NCI-H774 (cell line): ENCODE results near the gene ELAVL1.
A peak's percentile ranks its signal among the peaks of the same experiment; 100 is the strongest.
"Not testable (repeated sequence)": the region's sequence is repeated elsewhere in the genome, so short reads cannot be mapped to it uniquely, and the experiment has no call there.

Experiments used
- DNase-seq: peaks from one replicate; lab custom pipeline; 2025; lab: John Stamatoyannopoulos, UW

The ELAVL1 gene

DNA sequence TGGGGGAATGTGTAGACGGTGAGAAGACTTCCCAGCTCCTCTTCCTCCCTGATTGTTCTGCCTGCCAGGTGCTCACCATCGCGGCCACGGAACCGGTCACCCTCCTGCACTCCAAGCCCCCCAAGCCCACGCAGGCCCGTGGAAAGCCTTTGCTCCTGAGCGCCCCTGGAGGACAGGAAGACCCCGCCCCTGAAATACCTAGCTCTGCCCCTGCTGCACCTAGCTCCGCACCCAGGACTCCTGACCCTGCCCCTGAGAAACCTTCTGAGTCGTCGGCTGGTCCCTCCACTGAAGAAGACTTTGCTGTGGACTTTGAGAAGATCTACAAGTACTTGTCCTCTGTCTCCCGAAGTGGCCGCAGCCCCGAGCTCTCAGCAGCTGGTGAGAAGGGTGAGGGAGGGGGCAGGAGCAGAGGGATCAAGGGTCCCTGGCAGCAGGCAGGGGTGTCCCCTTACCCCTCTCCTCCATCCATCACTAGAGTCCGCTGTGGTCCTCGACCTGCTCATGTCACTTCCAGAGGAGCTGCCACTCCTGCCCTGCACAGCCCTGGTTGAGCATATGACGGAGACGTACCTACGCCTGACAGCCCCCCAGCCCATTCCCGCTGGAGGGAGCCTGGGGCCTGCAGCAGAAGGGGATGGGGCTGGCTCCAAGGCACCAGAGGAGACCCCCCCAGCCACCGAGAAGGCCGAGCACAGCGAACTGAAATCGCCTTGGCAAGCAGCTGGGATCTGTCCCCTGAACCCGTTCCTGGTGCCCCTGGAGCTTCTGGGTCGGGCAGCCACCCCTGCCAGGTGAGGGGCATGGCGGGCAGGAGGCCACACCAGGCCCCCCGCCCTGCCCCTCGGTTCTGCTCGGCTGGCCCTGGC lies 83.2 kb downstream of the ELAVL1 start:
- no peak for DNase-seq

DNA sequence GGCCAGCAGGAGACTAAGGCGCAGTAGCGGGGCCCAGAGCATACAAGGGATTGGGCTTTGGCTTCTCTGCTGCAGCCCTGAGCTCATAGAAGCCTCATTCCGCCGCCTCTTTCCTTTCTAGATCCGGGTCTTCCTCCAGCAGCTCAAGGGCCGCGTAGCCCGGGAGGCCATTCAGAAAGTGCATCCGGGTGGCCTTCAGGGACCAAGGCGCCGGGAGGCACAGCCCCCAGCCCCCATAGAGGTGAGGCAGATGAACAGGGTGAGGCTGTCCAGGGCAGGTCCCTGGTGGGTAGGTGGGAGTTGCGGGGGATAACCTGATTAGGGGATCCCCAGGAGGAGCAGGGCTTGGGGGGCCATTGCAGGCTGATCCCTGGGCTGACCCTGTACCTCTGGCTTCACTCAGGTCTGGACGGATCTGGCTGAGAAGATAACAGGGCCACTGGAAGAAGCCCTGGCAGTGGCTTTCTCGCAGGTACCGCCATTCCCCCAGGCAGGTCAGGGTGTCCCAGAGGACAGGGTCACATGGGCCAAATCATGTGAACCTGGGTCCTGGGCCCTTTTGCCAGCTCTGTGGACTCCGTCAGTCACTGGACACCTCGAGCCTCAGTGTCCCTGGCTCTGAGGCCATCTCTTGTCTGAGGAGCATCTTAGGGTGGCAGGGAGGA lies 84.0 kb downstream of the ELAVL1 start:
- DNase-seq, result no peak

DNA sequence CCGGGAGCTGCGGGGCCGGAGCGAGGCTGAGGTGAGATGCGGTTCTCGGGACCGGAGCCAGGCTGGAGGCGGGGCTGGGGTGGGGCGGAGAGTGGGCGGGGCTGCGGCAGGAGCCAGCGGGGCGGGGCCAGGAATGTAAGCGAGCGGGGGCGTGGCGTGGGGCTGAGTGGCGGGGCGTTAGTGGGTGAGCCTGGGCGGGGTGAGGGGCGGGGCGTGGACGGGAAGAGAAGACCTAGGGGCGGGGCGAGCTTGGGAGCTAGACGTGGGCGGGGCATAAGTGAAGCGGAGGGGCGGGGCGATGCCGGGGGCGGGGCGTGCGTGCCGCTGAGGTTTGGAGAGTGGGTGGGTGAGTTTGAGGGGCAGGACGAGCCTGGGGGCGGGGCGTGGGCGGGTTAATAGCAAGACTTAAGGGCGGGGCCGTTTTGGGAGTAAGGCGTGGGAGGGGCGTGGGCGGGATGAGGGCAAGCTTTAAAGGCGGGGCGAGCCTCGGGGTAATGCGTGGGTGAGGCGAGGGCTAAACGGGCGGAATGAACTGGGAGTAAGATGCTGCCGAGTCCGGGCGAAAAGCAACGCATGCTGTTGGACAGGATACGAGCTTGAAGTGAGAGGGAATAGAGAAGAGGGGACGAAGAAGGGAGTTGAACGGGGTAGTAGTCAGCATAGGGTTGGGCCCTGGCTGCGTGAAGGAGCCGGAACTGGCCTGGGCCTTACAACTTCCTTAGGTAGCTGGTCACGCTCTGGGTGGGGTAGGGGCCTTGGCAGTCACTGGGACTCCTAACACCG lies 84.7 kb downstream of the ELAVL1 start:
- peak; percentile 93 for DNase-seq

DNA sequence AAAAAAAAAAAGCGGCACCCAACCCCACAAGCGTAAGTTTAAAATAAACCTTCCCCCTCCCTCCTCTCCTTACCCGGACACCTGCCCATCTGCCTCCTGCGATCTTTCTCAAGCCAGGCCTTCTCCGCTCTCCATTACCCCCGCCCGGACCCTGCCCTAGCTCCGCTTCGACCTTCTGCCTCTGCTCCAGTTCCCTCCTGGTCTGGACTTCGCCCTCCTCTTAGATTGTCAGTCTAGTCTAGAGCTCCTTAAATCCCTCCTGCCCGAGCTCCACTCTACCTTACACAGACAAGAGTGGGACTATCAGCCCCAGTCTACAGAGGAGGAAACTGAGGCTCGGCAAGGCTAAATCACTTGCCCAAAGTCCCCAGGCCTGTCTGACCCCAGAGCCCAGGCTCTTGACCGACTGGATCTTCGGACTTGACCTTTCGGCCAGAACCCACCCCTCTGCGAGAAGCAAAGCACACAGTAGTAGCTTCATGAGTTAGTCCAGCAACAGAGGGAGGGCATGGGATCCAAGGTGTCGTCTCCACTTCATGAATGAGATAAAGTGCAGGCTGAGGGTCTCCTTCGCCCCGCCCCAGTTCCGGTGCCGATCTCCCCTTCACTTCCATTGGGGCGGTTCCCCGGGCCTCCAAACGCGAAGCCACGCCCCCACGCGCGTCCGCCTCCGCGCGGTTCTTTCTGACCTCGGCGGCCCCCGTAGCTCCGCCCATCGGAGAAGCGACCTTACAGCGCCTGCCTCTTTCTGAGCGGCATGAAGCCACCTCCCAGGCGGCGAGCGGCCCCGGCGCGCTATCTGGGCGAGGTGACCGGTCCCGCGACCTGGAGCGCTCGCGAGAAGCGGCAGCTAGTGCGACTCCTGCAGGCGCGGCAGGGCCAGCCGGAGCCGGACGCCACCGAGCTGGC lies 85.6 kb downstream of the ELAVL1 start, which contains the start of gene SNAPC2:
SNAPC2 (plus strand) TSS at position 729 of the 909 bp plus-strand sequence; CDS start at position 758, 29 bp downstream.
- DNase-seq, result peak; percentile 90

DNA sequence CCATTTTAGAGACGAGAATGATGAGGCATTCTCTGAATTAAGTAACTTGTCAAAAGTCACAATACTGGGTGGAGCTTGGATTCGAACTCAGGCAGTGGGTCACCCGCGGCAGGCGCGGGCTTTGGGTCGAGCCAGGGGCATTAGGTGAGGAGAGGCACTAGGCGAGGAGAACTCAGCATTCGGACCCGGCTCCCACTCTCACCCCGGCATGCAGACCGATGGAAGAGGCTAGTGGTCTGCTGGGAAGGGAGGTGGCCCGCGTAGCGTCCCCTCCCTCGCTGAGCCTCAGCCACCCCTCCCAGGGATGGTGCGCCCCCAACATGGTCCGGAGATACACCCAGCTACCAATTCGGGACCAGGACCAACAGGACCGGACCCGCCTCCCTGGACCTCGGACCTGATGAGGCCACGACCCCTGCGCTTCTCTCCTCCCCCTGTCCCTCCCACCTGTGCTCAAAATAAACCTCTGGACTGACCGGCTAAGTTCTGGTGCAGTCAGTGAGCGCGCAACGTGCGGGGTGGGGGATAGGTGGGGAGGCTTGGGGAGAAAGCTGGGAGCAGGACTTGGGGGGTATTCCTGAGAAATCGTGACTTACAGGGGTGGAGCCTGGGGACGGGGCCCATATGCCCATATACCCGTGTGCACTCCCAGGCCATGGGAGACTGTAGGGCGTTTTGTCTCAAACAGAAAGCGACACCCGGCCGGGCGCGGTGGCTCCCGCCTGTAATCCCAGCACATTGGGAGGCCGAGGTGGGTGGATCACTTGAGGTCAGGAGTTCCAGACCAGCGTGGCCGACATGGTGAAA lies 86.6 kb downstream of the ELAVL1 start:
- DNase-seq, result no peak

DNA sequence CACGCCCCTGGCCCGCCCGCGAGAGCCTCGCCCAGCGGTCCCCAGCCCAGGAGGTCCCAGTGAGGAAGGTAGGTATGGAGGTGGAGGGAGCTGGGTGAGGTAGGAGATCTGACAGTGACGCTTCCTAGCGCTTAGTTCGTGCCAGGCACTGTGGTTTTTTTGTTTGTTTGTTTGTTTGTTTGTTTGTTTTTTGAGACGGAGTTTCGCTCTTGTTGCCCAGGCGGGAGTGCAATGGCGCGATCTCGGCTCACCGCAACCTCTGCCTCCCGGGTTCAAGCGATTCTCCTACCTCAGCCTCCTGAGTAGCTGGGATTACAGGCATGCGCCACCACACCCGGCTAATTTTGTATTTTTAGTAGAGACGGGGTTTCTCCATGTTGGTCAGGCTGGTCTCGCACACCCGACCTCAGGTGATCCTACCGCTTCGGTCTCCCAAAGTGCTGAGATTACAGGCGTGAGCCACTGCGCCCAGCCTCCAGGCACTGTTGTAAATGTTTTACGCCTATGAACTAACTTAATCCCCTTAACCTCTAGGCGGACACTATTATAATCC lies 87.3 kb downstream of the ELAVL1 start:
- not testable (repeated sequence) for DNase-seq

DNA sequence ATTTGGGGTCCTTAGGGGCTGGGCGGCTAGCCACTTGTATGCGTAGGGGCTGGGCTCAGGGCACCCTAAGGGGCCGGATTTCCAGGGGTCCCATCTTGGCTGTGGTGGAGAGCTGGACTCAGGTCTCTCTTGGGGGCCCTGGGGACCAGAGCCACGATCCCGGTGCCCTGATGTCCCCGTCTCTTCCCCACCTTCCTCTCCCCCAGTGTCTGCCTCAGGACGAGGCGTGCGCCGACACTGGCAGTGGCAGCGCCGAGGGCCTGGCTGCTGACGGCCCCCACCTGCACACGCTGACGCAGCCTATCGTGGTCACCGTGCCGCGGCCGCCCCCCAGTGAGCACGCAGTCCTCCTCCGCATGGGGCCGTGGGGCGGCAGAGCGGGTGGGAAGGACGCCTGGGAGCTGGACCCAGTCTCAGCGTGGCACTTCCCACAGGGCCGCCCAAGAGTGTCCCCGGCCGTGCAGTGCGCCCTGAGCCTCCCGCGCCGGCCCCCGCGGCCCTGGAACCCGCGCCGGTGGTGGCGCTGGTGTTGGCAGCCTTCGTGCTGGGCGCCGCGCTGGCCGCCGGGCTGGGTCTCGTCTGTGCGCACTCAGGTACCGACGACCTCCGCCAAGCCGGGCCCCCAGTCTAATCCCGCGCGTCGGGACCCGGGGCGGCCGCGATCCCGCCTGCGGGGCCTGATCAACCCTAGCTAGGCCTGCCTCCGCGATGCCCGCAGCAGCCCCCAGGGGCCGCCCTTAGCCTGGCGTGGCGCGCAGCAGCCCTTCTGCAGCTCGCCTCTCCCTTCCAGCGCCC lies 88.0 kb downstream of the ELAVL1 start:
- DNase-seq, result no peak

DNA sequence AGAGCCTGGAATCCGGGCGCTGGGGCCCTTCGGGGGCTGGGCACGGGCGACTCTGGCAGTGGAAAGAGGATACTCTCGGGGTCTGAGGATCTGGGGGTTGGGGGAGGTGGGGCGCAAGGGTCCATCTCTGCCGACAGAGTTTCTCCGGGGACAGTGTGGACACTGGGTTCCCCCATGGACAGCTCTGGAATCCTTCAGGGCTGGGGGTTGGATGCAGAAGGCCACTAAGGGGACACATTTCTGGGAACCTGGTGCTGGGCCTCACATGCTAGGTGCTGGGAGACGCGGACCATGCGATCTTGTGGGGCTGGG lies 88.5 kb downstream of the ELAVL1 start:
- no peak for DNase-seq

DNA sequence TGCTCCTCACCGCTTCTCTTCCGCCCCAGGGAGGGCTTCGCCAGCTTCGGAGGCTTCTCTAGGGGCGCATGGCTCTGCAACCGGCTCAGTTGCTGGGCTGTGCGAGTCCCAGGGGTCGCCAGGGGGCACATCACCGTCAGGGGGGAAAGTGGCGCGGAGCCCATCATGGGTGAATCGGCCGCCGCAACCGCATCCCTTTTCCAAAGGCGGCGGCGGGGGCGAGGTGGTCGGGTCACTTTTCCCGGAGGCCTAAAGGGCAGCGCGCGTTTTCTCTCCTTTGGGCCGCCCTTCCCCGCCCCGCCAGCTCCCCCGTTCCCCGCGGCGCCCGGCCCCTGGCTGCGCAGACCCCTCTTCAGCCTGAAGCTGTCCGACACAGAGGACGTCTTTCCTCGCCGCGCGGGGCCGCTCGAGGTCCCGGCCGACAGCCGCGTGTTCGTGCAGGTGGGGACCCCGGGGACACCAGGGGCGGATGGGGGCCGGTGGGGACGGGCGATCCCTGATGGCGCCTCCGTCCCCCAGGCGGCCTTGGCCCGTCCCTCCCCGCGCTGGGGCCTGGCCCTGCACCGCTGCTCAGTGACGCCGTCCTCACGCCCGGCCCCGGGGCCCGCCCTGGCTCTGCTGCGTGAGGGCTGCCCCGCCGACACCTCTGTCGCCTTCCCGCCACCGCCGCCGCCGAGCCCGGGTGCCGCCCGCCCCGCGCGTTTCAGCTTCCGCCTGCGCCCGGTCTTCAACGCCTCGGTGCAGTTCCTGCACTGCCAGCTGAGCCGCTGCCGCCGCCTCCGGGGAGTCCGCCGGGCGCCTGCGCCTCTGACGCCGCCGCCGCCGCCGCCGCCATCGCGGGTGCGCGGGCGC lies 89.1 kb downstream of the ELAVL1 start:
- peak; percentile 31 for DNase-seq

DNA sequence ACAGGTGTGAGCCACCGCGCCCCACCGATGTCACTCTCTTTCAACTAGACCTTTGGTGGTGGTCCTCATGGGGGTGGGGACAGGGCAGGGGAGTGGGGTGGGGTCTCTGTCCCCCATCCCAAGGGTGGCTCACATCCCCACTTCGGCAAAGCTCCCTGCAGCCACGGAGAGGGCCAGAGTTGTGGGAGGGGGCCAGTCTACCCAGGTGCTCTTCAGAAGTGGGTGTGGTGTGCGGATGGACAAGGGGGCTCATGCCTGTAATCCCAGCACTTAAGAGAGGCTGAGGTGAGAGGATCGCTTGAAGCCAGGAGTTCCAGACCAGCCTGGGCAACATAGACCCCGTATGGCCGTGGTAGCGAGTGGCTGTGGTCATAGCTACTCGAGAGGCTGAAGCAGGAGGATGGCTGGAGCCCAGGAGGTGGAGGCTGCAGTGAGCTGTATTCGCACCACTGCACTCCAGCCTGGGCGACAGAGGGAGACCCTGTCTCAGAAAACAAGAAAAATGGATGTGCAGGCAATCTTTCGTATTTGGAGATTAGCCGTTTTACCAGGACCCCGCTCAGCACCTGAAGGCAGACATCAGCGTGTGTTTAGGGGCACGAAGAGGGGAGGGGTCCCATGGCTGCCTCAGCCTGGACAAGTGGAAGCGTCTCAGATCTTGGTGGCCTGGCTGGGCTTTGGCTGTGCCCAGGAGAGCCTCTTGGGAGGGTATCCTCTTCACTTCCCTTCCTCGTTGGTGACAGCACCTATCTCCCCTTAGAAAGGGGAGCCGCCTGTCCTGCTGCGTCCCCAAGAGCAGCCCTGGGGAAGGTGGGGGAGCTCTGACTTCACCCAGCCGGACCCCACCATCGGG lies 90.0 kb downstream of the ELAVL1 start:
- DNase-seq, result no peak

DNA sequence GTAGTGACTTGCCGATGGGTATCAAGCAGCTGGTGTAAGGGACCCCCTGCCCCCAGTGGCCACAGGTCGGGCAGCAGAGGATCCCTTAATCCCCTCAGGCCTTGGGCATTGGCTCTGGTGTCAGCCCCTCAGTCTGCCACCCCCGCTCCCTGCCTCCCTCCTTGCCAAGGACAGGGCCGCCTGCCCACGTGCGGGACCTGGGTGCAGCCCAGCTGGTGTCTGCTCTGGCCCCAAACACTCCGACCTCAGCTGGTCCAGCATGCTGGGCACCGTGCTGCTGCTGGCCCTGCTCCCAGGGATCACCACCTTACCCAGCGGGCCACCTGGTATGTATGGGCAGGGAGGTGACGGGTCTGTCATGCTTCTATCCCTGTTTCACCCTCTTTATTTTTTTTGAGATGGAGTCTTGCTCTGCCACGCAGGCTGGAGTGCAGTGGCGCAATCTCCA lies 90.8 kb downstream of the ELAVL1 start, which contains the start of gene TGFBR3L:
TGFBR3L (plus strand) TSS at position 233 of the 448 bp plus-strand sequence.
- no peak for DNase-seq

DNA sequence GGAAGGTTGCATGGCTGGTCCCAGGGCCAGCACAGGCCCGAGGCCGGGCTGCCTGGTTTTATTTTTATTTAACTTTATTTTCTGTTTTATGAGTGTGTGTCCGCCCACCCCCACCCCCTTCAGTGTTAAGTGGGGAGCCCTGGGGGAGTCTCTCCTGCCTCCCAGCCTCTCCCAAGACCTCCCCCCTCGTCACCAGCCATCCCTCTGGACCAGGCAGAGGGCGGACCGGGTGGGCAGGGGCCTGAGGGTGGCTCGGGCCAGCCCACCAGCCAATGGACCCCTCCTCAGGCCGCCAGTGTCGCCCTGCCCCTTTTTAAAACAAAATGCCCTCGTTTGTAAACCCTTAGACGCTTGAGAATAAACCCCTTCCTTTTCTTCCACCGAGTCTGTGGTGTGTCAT lies 91.3 kb downstream of the ELAVL1 start:
- no peak for DNase-seq

DNA sequence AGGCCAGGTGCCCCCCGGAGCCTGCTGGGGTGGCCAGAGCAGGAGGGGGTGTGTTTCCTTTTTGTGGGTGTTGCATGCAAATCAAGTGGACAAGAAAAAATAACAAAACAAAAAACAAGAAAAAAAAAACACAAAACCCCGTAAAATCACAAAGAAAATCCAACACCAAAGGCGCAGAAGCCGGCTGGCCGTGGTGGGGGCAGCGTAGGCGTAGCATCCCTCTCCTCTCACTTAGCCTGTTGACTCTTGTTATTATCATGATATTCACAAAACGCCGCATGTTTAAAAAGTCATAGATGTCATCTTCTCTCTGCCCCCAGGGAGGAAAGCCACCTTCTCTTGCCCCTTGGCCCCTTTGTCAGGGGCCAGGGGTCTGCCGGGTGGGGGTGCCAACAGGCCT lies 91.8 kb downstream of the ELAVL1 start:
- no peak for DNase-seq

DNA sequence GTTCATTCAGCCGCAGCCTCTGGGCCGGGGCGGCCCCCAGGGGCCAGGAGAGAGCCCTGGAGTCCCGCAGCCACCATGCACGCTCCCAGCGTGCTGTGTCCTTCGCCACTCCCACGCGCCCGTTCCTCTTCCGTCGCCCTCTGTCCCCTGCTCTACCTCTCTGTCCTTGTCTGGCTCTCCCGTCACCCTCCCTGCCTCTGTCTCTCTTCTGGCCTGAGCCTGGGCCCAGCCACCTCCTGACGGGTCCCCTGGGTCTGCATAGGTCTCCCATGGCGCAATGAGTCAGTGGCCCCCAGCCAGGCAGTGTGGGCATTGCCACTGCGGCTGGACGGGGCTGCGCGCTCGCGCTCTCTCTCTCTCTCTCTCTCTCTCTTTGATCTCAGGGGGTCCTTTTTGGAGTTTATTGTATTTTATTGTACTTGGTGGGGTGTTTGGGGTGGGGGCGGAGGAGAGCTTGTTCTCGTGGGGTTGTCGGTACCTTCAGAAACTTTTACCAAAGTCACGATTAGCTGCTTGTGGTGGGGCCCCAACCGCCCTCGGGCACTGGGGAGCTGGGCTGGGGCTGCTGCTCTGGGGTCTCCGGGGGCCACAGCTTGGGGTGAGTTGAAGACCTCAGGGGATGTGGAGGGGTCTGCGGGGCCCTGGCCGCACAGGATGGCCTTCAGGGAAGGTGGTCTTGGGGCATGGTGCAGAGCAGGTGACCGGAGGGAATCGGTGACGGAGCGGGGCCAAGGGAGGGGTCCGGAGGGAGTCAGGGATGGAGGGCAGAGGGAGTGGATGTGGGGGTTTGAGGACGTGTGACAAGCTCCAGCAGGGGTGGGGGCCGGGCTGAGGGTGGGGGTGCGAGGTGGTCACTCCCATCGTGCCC lies 92.5 kb downstream of the ELAVL1 start:
- DNase-seq, result no peak

DNA sequence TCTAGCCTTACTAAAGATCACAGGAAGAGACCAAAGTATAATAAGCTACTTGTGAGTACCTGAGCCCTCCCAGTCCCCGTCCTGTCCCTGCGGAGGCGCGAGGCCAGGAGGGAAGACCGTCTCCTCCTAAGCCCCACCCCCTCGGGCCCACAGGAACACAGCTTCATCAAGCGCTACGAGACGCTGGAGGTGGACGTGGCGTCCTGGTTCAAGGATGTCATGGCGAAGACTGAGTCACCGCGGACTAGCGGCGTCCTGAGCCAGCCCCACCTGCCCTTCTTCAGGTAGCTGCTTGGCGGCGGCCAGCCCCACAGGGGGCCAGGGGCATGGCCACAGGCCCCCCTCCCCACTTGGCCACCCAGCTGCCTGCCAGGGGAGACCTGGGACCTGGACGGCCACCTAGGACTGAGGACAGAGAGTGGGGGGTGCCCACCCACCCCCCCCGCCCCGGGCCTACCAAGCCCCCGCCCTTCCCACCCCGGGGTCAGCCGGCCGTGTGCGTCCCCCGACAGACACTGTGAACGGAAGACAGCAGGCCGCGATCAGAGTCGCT lies 93.2 kb downstream of the ELAVL1 start:
- DNase-seq, result no peak

DNA sequence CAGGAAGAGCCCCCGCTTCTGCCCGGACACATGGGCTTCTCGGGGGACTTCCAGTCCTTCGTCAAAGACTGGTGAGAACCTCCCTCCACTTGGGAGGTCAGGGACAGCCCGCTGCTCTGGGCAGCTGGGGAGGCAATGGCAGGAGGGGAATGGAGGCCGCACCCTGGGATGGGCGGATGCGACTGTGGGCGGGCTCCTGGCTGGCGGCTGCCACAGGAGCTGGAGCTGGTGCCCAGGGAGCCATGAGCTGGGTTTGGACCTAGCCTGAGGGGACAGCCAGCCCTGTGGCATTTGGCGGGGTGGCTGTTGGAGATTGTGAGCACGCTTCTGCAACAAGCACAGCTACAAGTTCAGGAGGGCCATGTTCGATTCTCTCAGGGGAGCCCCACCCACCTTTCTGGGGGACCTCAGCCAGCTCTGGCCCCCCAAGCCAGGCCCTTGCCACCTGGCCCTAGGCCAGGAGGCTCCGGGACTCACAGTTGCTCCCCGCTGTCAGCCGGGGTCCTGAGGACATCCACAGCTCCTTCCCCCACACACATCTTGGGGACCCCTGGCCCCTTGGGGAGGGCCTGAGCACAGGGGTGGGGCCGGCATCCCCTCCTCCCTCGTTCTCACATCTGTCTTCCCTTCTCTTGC lies 93.8 kb downstream of the ELAVL1 start:
- no peak for DNase-seq
